Activated T-cell treated with anti-CD3 and anti-CD28 coated beads, Interleukin-2, amount 50 U/mL, for 48 hours (primary cell): ENCODE results near the gene PLEKHG2.

Source experiments
- DNase-seq, 2 experiments: peaks; one replicate each; pipeline ENCODE4 v3.0.0-alpha.2; 2020

The PLEKHG2 gene

DNA sequence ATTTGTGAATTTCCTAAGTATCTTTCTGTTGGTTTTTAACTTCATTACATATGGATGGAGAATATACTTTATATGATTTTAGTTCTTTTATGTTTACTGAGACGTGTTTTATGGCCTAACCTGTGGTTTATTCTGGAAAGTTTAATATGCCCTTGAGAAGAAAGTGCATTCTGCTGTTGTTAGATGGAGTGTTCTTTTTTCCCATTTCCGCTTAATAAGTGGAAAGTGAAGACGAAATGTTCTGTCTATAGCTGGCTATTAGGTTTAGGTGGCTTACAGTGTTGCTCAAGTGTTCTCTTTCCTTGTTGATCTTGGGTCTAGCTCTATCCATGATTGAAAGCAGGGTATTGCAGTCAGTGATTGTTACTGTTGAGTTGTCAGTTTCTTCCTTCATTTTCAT lies 50.9 kb downstream of the PLEKHG2 start:
- DNase-seq = no peak

DNA sequence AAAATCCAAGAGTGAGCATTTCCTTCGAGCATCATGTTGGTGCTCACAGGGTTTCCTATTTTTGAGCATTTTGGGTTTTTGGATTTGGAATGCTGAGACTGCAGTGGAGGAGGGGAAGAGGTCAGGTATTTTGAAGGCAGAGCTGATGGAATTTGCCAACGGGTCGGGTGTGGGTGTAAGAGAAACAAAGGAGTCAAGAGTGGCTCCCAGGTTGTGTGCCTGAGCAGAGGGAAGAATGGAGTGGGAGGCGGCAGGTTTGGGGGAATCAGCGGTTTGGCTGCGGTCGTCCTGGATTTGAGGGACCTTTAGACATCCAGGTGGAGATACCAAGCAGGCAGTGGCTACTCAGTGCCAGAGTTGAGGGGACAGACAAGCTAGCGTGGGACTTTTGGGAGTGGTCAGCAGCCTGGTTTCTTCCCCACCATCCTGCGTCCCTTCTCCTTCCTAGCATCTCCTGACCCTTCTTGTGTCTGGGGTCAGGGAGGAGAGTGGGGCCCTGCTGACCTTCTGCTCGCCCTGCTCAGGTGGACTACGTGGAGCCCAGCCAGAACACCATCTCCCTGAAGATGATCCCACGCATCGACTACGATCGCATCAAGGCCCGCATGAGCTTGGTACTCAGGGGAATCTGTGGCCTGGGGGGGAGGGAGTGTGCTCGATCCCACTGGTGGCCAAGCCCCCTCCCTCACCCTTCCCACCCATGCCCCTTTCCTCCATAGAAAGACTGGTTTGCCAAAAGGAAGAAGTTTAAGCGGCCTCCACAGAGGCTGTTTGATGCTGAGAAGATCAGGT lies 53.7 kb downstream of the PLEKHG2 start:
- no peak for DNase-seq

DNA sequence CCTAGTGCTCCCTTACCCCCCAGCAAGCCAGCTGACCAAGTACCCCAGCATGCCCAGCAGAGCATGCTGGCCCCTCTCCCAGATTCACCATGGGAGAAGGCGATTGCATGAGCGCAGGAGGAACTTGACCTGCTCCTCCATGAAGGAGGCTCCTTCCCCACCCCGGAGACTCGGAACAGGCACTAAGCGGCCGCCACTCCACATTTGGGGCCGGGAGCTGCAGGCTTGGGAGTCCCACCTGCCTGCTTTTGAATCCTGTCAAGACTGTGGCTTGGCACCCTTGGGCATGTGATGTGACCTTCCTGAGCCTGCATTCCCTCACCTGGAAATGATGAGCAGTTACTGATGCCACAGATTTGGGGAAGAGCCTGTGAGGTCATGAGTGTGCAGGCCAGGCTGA lies 55.5 kb downstream of the PLEKHG2 start:
- no peak for DNase-seq

DNA sequence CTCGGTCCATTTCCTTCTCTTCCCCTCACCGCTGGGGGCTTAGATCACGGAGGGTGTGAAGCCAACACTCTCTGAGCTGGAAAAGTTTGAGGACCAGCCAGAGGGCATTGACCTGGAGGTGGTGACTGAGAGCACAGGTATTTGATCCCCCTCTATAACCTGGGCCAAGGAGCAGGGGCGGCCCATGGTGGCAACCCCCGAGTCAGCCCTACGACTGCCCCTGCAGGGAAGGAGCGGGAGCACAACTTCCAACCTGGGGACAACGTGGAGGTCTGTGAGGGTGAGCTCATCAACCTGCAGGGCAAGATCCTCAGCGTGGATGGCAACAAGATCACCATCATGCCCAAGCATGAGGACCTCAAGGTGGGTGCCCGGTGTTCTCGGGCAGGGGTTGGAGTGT lies 56.6 kb downstream of the PLEKHG2 start:
- DNase-seq = no peak

DNA sequence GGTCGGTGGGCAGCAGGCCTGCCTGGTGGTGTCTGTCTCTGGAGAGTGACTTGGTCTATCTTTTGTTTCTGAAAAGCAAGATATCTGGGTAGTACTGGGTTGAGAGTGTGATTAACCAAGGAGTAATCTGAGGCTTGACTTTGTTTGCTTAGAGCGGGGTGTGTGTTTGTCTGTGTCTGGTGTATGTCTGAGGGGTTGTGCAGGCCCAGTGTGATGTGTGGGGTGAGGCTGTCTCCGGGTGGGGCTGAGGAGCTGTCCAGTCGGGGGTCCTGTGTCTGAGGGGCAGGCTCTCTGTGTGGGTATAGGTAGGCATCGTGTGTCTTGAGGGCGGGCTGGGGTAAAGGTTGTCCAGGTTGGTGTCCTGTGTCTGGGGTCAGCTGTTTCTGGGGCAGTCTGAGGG lies 57.1 kb downstream of the PLEKHG2 start:
- DNase-seq = no peak

DNA sequence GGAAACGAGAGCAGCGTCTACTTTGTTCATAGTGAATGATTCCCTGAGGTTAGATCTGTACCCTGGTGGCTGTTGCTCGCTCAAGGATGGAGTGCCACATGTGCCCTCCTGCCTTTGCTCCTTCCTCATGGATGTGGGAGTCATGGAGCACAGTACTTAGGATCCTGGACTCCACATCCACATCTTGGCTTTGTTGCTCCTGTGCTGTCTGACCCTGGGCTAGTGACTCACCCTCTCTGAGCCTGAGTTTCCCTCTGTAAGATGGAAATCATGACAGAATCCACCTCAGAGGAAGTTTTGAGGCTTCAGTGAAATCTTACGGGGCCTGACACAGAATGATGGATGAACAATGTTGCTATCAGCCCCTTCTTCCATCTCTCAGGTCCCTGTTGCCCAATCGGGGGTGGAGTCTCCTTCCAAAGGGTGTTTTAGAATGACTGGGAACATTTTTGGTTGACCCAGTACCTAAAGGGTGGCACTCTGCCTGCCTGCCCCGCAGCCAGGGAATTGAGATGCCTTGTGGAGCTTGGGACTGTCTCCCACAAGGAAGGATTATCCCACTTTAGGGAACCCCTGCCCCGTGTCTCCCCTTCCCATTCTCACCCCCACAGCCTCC lies 58.4 kb downstream of the PLEKHG2 start:
- peak; percentile 39 to 42 for DNase-seq

DNA sequence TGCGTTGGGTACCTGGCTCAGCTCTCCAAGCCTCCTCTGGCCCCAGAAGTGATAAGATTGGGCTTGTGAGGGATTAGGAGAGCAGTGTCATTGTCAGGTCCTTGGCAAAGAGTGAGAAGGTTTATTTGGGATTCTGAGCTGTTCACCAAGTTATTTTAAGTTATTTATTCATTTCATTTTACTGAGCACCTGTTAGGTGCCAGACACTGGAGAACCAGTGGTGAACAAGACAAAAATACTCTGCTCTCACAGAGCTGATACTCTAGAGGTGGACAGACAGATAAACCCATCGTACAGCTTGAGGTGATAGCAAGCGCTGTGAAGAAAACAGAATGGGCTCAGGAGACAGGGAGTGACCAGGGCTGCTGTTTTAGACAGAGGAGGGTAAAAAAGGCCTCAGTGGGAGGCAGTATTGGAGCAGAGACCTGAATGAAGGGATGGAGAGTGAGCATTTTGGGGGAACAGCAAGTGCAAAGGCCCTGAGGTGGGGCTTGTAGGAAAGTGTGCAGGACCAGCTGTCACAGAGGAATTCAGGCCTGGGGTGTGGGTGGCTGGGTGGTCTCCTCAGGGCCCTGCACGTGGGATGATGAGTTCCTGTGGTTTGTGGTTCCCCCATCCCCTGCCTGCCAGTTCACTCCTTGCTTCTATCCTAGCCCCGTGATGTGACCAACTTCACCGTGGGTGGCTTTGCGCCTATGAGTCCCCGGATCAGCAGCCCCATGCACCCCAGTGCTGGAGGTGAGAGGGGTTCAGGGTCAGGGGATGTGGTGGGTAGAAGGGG lies 59.5 kb downstream of the PLEKHG2 start:
- DNase-seq = peak; percentile 36 to 39

DNA sequence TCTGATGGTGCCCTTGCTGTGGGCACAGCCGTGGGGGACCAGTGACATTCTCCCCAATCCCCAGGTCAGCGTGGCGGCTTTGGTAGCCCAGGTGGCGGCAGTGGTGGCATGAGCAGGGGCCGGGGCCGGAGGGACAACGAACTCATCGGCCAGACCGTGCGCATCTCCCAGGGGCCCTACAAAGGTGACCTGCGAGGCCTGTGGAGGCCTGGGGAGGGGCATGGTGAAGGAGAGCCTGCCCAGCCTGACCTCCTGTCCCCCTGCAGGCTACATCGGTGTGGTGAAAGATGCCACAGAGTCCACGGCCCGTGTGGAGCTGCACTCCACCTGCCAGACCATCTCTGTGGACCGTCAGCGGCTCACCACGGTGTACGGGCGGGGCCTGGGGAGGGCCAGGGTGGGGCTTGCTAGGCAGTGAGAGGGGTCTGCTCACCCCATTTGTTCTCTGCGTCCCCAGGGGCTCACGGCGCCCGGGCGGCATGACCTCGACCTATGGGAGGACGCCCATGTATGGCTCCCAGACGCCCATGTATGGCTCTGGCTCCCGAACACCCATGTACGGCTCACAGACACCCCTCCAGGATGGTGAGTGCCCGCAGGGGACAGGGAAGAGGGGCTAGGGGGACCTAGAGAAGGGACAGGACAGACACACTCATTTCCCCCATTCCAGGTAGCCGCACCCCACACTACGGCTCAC lies 60.4 kb downstream of the PLEKHG2 start:
- no peak for DNase-seq

DNA sequence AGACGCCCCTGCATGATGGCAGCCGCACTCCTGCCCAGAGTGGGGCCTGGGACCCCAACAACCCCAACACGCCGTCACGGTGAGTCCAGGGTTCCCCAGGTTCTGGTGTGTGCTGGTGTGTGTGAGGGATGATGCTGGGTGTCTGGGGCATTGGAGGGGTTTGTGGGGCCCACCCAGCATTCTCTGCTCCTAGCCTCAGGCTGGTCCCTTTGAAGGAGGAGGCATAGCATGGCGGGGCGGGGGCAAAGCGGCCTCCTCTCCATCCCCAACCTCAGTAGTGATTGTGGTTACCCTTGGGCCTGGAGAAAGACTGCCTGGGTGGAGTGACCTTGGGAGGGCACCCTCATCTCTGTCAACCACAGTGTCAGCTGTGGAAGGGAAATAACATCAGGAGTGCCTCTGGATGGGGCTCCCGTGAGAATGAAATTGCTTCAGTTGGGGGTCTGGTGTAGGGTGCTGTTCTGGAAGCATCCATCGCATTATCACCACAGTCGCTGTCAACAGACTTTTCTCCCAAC lies 61.0 kb downstream of the PLEKHG2 start:
- DNase-seq = no peak

DNA sequence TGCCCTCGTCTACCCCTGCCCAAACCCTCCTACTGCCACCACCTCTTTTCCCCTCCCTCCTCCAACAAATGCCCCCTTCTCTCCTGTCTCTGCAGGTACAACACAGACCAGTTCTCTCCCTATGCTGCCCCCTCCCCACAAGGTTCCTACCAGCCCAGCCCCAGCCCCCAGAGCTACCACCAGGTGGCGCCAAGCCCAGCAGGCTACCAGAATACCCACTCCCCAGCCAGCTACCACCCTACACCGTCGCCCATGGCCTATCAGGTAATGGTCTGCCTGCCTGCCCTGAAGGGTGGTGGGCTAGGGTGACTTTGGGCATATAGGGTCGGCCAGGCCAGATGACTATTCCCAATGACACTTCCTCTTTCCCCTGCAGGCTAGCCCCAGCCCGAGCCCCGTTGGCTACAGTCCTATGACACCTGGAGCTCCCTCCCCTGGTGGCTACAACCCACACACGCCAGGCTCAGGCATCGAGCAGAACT lies 61.7 kb downstream of the PLEKHG2 start:
- peak; percentile 82 to 83 for DNase-seq

DNA sequence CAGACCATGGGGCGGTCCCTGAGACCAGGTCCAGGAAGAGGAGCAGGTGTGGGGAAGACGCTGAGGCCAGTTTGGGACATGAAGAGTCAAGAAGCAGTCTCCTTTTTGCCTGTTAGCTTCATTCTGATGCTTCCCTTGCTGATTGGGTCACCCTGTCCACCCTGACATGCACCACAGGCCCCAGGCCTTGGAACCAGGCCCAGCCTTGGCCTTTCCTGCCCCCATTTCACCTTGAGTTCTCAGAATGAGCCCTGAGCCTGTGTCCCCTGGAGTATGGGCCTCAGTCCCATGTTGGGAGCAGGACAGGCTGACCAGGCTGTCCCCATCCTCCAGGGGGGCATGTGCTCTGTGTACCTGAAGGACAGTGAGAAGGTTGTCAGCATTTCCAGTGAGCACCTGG lies 63.3 kb downstream of the PLEKHG2 start:
- DNase-seq = no peak
